Fibroblast of pulmonary artery (primary cell): ENCODE measurements around the gene WDR53.

Source experiments
- DNase-seq: peaks from one replicate; pipeline ENCODE4 v3.0.0-alpha.2; 2010; ENCODE audit warnings: low read depth
- H3K4me3 ChIP-seq: replicated peaks from 2 replicates; pipeline ENCODE4 v1.5.1; 2011; ENCODE audit warnings: low read depth, mild to moderate bottlenecking, control low read depth, low read length, moderate library complexity
- TF ChIP-seq, protein P1 (sequence below): IDR thresholded peaks from 2 replicates; pipeline ENCODE4 v1.5.1; 2011; ENCODE audit warnings: mild to moderate bottlenecking, control low read depth, low read length, inconsistent platforms; ENCODE audit errors: missing control alignments

Gene WDR53

DNA sequence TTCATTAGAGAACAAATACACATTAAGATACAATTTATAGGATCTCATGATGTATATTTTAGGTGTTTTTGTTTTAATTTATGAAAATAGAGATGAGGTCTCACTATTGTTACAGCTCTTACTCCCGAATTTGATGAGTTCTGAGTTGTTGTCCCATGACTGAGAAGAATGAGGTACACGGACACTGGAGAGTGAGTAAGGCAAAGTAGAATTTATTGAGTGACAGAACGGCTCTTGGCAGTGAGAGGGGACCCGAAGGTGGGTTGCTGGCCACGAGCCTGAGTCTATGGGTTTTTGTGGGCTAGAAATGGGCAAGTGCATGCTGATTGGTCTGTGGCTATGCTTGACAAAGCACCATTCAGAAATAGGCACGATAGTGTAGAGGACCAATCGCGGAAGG, 61.7 kb downstream of the WDR53 start:
- H3K4me3 ChIP-seq, result no peak overlapping the region
- no peak for DNase-seq
- TF ChIP-seq, protein P1, sequence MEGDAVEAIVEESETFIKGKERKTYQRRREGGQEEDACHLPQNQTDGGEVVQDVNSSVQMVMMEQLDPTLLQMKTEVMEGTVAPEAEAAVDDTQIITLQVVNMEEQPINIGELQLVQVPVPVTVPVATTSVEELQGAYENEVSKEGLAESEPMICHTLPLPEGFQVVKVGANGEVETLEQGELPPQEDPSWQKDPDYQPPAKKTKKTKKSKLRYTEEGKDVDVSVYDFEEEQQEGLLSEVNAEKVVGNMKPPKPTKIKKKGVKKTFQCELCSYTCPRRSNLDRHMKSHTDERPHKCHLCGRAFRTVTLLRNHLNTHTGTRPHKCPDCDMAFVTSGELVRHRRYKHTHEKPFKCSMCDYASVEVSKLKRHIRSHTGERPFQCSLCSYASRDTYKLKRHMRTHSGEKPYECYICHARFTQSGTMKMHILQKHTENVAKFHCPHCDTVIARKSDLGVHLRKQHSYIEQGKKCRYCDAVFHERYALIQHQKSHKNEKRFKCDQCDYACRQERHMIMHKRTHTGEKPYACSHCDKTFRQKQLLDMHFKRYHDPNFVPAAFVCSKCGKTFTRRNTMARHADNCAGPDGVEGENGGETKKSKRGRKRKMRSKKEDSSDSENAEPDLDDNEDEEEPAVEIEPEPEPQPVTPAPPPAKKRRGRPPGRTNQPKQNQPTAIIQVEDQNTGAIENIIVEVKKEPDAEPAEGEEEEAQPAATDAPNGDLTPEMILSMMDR, result no peak

DNA sequence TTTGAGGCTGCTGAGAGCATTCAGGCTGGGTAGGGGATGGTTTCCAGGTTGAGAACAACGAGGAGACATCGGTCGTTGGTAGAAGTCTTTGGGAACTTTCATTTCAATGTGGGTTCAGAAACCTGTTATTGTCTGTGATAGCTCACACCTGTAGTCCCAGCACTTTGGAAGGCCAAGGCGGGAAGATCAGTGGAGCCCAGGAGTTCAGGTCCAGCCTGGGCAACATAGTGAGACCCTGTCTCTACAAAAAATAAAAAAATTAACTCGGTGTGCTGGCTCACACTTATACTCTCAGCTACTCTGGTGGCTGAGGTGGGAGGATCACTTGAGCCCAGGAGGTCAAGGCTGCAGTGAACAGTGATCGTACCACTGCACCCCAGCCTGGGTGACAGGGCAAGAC, 63.8 kb downstream of the WDR53 start:
- DNase-seq, result no peak
- TF ChIP-seq, protein P1, result no peak
- H3K4me3 ChIP-seq, result no peak overlapping the region
